Fibroblast of lung (primary cell): ENCODE measurements around the gene NOS3.

Source experiments
- EZH2 ChIP-seq: IDR thresholded peaks from 2 replicates; pipeline ENCODE4 v1.5.1; 2012; ENCODE audit warnings: low read length, control low read depth, mild to moderate bottlenecking; ENCODE audit errors: missing control alignments
- TF ChIP-seq, protein P1 (sequence below), 2 donors: IDR thresholded peaks in 1 of 2; conservative IDR thresholded peaks in 1 of 2; 1 replicate in 1 of 2; 2 replicates in 1 of 2; pipeline ENCODE4 v1.5.1; 2011 to 2012; ENCODE audit warnings: low read length in 2 of 2, control low read depth in 1 of 2, inconsistent platforms in 1 of 2, low read depth in 1 of 2, mild to moderate bottlenecking in 1 of 2

DNA sequence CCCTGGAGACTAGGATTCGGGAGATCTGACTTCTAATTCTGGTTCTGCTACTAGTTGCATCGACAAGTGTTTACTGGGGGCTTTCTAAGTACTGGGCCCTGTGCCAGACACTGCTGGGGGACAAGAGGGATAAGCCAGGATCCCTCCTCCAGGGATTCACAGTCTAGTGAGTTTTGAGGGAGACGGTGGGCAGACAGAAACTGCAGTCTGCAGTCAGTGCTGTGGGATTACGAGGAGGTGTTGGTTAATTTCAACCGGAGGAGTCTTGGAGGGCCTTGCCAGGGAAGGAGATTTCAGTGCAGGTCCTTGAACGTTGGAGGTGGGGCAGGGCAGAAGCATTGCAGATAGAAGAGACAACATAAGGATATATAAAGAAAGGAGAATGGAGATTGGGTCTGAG, 9.2 kb upstream of the NOS3 start:
- TF ChIP-seq, protein P1, sequence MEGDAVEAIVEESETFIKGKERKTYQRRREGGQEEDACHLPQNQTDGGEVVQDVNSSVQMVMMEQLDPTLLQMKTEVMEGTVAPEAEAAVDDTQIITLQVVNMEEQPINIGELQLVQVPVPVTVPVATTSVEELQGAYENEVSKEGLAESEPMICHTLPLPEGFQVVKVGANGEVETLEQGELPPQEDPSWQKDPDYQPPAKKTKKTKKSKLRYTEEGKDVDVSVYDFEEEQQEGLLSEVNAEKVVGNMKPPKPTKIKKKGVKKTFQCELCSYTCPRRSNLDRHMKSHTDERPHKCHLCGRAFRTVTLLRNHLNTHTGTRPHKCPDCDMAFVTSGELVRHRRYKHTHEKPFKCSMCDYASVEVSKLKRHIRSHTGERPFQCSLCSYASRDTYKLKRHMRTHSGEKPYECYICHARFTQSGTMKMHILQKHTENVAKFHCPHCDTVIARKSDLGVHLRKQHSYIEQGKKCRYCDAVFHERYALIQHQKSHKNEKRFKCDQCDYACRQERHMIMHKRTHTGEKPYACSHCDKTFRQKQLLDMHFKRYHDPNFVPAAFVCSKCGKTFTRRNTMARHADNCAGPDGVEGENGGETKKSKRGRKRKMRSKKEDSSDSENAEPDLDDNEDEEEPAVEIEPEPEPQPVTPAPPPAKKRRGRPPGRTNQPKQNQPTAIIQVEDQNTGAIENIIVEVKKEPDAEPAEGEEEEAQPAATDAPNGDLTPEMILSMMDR (conservative IDR thresholded peaks at IDR 0.05 in 1 of 2, IDR thresholded peaks at IDR 0.05 in 1 of 2; ENCODE audit: low read depth in 1 of 2, low read length in 2 of 2), result no peak
- TF ChIP-seq EZH2, result no peak
